ENCODE results near the gene PRKCZ.

The PRKCZ gene

GRCh38 chr1:2204415-2205190 is 154.4 kb downstream of the PRKCZ start:
- ATAC-seq (ENCODE audit: low read depth) = peak; percentile 18; the same call in 2 of the 3 replicates
- Histone ChIP-seq H3K36me3 (ENCODE audit: low read depth) (no peaks in the 10 kb centered on the region), H3K9me3 (ENCODE audit: severe bottlenecking) (no peaks in the 10 kb centered on the region), H3K4me1 (ENCODE audit: insufficient read depth, poor library complexity, severe bottlenecking) (peaks cover 14% of the 10 kb centered on the region), H3K4me3 (ENCODE audit: severe bottlenecking) (peak overlapping the region; percentile 14), H3K27me3 (ENCODE audit: insufficient read depth, poor library complexity, severe bottlenecking) (no peaks in the 10 kb centered on the region), H3K27ac (ENCODE audit: poor library complexity, severe bottlenecking) (no peak overlapping the region)
- TF ChIP-seq CTCF (IDR thresholded peaks at IDR 0.05; ENCODE audit: poor library complexity, severe bottlenecking) = no peak
- no peak for DNase-seq (ENCODE audit: low spot score)

- TF ChIP-seq CTCF (IDR thresholded peaks at IDR 0.05; ENCODE audit: poor library complexity, severe bottlenecking) = no peak
- ATAC-seq (ENCODE audit: low read depth) (peak; percentile 35), DNase-seq (ENCODE audit: low spot score) (peak; percentile 97)
- Histone ChIP-seq H3K27me3 (ENCODE audit: insufficient read depth, poor library complexity, severe bottlenecking) (no peaks in the 10 kb centered on the region), H3K27ac (ENCODE audit: poor library complexity, severe bottlenecking) (no peak overlapping the region), H3K36me3 (ENCODE audit: low read depth) (no peaks in the 10 kb centered on the region), H3K4me3 (ENCODE audit: severe bottlenecking) (peak overlapping the region; percentile 32), H3K9me3 (ENCODE audit: severe bottlenecking) (no peaks in the 10 kb centered on the region), H3K4me1 (ENCODE audit: insufficient read depth, poor library complexity, severe bottlenecking) (peaks cover 14% of the 10 kb centered on the region)
These were observed 155.2 kb downstream of the PRKCZ start for GRCh38 chr1:2205191-2205952.

DNA sequence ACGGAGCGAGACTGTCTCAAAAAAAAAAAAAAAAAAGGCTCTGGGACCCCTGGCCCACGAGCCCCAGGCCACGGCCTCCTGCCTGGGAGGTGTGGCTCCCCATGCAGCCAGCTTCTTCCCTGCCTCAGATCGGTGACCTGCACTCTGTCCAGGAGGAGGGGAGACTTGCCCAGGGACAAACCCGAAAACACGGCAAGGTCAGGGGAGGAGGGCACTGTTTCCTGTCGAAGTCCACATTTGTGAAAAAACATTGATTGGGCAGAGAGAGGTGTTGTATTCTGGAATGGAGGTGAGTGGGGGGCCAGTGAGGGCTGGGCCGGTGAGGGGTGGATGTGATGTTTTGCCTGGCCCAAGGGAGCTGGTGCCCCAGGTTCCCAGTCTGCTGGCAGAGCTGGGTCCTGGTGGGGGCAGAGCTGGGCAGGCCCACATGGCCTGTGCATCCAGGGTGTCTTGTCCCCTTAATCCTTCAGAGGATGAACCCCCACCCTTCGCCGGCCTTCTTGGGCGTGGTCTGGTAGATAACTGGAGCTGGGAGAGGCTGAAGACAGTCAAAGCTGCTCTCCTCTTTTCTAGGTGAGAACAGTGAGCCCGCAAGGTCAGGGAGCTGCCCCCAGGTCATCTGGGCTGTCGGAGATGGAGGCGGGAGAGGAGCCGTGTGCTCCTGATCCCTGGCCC is 156.7 kb downstream of the PRKCZ start:
- peaks cover 14% of the 10 kb centered on the region for H3K4me1 ChIP-seq (ENCODE audit: insufficient read depth, poor library complexity, severe bottlenecking)
- TF ChIP-seq CTCF (IDR thresholded peaks at IDR 0.05; ENCODE audit: poor library complexity, severe bottlenecking) = no peak

GRCh38 chr1:2208309-2209239 is 158.4 kb downstream of the PRKCZ start:
- H3K9me3 ChIP-seq (ENCODE audit: severe bottlenecking) = no peaks in the 10 kb centered on the region
- TF ChIP-seq CTCF (IDR thresholded peaks at IDR 0.05; ENCODE audit: poor library complexity, severe bottlenecking) = no peak
- no peaks in the 10 kb centered on the region for H3K27me3 ChIP-seq (ENCODE audit: insufficient read depth, poor library complexity, severe bottlenecking)
- H3K27ac ChIP-seq (ENCODE audit: poor library complexity, severe bottlenecking) = peak overlapping the region; percentile 67
- ATAC-seq (ENCODE audit: low read depth) (peak; percentile 71), DNase-seq (ENCODE audit: low spot score) (peak; percentile 94)
- H3K4me3 ChIP-seq (ENCODE audit: severe bottlenecking) = no peak overlapping the region
- no peaks in the 10 kb centered on the region for H3K36me3 ChIP-seq (ENCODE audit: low read depth)
- peaks cover 23% of the 10 kb centered on the region for H3K4me1 ChIP-seq (ENCODE audit: insufficient read depth, poor library complexity, severe bottlenecking)

More for the DNA sequence above, 156.7 kb downstream of the PRKCZ start:
- ATAC-seq (ENCODE audit: low read depth) = no peak
- H3K27ac ChIP-seq (ENCODE audit: poor library complexity, severe bottlenecking) = no peak overlapping the region
- H3K27me3 ChIP-seq (ENCODE audit: insufficient read depth, poor library complexity, severe bottlenecking) = no peaks in the 10 kb centered on the region
- H3K36me3 ChIP-seq (ENCODE audit: low read depth) = no peaks in the 10 kb centered on the region
- no peak overlapping the region for H3K4me3 ChIP-seq (ENCODE audit: severe bottlenecking)
- no peaks in the 10 kb centered on the region for H3K9me3 ChIP-seq (ENCODE audit: severe bottlenecking)
- DNase-seq (ENCODE audit: low spot score) = peak; percentile 57
